ENCODE results near the gene APOB. TPM values are rescaled to one million over a fixed set of nuclear protein-coding genes. Genes with fewer than 3 reads are reported as not detected.

APOB gene
- total and polyA plus RNA-seq, 2 of the 13 experiments (the other 11 are each of a cell fraction or from before 2014, with no cell fraction given) = 1,569 to 2,515 TPM

GRCh38 chr2:21070341-21071257 lies 26.7 kb upstream of the APOB start (continued):
- TF ChIP-seq, protein P1, sequence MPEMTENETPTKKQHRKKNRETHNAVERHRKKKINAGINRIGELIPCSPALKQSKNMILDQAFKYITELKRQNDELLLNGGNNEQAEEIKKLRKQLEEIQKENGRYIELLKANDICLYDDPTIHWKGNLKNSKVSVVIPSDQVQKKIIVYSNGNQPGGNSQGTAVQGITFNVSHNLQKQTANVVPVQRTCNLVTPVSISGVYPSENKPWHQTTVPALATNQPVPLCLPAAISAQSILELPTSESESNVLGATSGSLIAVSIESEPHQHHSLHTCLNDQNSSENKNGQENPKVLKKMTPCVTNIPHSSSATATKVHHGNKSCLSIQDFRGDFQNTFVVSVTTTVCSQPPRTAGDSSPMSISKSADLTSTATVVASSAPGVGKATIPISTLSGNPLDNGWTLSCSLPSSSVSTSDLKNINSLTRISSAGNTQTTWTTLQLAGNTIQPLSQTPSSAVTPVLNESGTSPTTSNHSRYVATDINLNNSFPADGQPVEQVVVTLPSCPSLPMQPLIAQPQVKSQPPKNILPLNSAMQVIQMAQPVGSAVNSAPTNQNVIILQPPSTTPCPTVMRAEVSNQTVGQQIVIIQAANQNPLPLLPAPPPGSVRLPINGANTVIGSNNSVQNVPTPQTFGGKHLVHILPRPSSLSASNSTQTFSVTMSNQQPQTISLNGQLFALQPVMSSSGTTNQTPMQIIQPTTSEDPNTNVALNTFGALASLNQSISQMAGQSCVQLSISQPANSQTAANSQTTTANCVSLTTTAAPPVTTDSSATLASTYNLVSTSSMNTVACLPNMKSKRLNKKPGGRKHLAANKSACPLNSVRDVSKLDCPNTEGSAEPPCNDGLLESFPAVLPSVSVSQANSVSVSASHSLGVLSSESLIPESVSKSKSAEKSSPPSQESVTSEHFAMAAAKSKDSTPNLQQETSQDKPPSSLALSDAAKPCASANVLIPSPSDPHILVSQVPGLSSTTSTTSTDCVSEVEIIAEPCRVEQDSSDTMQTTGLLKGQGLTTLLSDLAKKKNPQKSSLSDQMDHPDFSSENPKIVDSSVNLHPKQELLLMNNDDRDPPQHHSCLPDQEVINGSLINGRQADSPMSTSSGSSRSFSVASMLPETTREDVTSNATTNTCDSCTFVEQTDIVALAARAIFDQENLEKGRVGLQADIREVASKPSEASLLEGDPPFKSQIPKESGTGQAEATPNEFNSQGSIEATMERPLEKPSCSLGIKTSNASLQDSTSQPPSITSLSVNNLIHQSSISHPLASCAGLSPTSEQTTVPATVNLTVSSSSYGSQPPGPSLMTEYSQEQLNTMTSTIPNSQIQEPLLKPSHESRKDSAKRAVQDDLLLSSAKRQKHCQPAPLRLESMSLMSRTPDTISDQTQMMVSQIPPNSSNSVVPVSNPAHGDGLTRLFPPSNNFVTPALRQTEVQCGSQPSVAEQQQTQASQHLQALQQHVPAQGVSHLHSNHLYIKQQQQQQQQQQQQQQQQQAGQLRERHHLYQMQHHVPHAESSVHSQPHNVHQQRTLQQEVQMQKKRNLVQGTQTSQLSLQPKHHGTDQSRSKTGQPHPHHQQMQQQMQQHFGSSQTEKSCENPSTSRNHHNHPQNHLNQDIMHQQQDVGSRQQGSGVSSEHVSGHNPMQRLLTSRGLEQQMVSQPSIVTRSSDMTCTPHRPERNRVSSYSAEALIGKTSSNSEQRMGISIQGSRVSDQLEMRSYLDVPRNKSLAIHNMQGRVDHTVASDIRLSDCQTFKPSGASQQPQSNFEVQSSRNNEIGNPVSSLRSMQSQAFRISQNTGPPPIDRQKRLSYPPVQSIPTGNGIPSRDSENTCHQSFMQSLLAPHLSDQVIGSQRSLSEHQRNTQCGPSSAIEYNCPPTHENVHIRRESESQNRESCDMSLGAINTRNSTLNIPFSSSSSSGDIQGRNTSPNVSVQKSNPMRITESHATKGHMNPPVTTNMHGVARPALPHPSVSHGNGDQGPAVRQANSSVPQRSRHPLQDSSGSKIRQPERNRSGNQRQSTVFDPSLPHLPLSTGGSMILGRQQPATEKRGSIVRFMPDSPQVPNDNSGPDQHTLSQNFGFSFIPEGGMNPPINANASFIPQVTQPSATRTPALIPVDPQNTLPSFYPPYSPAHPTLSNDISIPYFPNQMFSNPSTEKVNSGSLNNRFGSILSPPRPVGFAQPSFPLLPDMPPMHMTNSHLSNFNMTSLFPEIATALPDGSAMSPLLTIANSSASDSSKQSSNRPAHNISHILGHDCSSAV (CRISPR knock-in tag; IDR thresholded peaks at IDR 0.05; ENCODE audit: borderline replicate concordance) = no peak; the same call in 1 of the 2 replicates
- TF ChIP-seq ZNF747 (CRISPR knock-in tag; IDR thresholded peaks at IDR 0.05; ENCODE audit: borderline replicate concordance) (peak; percentile 81; the same call in 1 of the 2 replicates), ZNF234 (CRISPR knock-in tag; conservative IDR thresholded peaks at IDR 0.05) (no peak), ERF (CRISPR knock-in tag; IDR thresholded peaks at IDR 0.05) (peak; percentile 91; the same call in 1 of the 2 replicates), PRPF4 (IDR thresholded peaks at IDR 0.05; ENCODE audit: low read depth, low read length, poor library complexity, severe bottlenecking) (no peak), PRDM15 (CRISPR knock-in tag; IDR thresholded peaks at IDR 0.05) (peak; percentile 69), CCDC6 (CRISPR knock-in tag; IDR thresholded peaks at IDR 0.05) (no peak), JUNB (CRISPR knock-in tag; IDR thresholded peaks at IDR 0.05; ENCODE audit: borderline replicate concordance) (peak; percentile 47; the same call in 1 of the 2 replicates), ZNF224 (CRISPR knock-in tag; IDR thresholded peaks at IDR 0.05) (no peak), ZNF629 (CRISPR knock-in tag; conservative IDR thresholded peaks at IDR 0.05) (peak; percentile 46), HNRNPLL (IDR thresholded peaks at IDR 0.05; ENCODE audit: low read depth, low read length, poor library complexity, severe bottlenecking) (no peak), SOX6 (IDR thresholded peaks at IDR 0.05) (no peak), SOX6 (CRISPR knock-in tag; IDR thresholded peaks at IDR 0.05) (peak; percentile 94), ZBTB14 (CRISPR knock-in tag; IDR thresholded peaks at IDR 0.05) (no peak)

All from HepG2 (cell line).